Smooth muscle cell of the brain vasculature (primary cell): Measurements from ENCODE around the gene TNFSF10.
"Not testable (repeated sequence)": the region's sequence is repeated elsewhere in the genome, so short reads cannot be mapped to it uniquely, and the experiment has no call there.

Experiments used
- DNase-seq: peaks from one replicate; pipeline ENCODE4 v3.0.0-alpha.2; 2012; ENCODE audit warnings: low read depth, low spot score

TNFSF10 gene

DNA sequence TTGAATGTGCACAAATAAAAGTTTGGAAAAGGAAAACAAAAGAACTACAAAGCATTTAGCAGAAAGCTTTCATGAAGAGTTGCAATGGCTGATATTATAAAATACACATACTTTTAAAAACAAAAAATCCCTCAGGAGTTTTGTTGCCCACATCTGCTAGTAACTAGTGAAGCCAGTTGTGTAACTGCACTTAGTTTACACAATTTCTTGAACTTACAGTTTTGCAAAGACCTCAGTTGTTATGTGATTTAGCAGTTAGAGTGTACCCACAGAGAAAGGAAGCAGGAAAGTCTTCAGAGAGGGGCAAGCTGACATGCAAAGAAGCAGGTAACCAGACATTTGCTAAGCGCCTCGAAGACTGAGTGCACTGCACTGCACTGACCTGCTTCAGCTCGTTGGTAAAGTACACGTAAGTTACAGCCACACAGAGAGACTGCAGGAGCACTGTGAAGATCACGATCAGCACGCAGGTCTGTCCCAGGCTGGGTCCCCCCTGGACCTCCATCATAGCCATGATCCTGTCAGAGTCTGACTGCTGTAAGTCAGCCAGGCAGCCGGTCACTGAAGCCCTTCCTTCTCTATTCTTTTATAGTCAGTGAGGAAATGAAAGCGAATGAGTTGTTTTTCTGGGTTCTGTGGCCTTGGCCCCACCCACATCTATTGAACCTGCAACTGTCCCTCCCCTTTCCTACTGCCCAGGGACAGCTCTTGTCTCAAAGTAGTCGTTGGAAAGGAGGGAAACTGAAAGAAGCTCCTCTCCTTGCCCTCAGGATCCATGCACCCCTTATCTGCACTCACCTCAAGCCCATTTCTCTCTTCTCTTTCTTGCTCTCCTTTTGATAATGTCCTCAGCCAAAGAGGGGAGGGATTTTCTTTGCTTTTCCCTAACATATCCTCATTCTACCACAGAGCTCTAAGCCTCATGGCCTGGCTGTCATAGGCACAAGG, at the start of gene TNFSF10:
TSS of gene TNFSF10 (minus strand) at position 560 of the 948 bp plus-strand sequence. CDS start at position 514, 46 bp downstream.
- no peak for DNase-seq

DNA sequence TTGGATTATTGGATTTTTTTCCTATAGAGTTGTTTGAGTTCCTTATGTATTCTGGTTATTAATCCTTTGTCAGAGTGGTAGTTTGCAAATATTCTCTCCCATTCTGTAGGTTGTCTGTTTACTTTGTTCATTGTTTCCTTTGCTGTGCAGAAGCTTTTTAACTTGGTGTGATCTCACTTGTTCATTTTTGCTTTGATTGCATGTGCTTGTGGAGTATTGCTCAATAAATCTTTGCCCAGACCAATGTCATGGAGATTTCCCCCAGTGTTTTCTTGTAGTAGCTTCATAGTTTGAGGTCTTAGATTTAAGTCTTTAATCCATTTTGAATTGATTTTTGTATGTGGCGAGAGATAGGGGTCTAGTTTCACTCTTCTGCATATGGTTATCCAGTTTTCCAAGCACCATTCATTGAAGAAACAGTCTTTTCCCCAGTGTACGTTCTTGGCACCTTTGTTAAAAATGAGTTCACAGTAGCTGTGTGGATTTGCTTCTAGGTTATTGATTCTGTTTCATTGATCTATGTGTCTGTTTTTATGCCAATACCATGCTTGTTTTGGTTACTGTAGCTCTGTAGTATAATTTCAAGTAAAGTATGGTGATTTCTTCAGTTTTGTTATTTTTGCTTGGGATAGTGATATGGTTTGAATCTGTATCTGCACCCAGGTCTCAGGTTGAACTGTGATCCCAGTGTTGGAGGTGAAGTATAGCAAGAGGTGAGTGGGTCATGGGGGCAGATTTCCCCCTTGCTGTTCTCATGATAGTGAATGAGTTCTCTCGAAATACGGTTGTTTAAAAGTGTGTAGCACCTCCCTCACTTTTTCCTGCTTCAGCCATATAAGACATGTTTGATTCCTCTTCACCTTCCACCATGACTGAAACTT, 46.1 kb upstream of the TNFSF10 start:
- DNase-seq: no peak

DNA sequence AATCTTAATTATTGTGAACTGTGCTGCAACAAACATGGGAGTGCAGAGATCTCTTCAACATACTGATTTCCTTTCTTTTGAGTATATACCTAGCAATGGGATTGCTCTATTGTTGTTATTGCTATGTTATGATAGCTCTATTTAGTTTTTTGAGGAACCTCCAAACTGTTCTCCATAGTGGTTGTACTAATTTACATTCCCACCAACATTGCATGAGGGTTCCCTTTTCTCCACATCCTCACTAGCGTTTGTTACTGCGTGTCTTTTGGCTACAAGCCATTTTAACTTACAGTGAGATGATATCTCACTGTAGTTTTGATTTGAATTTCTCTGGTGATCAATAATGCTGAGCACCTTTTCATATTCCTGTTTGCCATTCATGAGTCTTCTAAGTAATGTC, 45.5 kb upstream of the TNFSF10 start:
- no peak for DNase-seq

DNA sequence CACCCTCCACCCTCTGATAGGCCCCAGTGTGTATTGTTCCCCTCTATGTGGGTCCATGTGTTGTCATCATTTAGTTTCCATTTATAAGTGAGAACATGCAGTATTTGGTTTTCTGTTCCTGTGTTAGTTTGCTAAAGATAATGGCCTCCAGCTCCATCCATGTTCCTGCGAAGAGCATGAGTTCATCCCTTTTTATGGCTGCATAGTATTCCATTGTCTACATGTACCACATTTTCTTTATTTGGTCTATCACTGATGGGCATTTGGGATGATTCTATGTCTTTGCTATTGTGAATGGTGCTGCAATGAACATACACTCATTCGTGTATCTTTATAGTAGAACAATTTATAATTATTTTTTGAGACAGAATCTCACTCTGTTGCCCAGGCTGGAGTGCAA, 43.6 kb upstream of the TNFSF10 start:
- DNase-seq: not testable (repeated sequence)

DNA sequence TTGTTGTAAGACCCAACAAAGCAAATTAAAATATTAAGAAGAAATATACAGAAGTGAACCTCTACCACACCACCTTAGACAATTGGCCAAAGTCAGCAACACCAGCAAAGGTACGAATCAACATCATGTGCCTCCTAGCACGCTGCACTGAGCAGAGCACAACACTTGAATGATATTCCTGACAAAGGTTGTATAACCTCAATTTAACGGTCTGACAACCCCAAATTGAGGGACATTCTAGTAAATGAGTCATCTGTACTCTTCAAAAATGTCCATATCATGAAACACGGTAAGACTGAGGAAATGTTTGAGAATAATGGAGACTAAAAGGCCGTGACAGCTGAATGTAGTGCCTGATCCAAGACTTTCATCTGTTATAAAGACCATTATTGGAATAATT, 41.3 kb upstream of the TNFSF10 start:
- no peak for DNase-seq

DNA sequence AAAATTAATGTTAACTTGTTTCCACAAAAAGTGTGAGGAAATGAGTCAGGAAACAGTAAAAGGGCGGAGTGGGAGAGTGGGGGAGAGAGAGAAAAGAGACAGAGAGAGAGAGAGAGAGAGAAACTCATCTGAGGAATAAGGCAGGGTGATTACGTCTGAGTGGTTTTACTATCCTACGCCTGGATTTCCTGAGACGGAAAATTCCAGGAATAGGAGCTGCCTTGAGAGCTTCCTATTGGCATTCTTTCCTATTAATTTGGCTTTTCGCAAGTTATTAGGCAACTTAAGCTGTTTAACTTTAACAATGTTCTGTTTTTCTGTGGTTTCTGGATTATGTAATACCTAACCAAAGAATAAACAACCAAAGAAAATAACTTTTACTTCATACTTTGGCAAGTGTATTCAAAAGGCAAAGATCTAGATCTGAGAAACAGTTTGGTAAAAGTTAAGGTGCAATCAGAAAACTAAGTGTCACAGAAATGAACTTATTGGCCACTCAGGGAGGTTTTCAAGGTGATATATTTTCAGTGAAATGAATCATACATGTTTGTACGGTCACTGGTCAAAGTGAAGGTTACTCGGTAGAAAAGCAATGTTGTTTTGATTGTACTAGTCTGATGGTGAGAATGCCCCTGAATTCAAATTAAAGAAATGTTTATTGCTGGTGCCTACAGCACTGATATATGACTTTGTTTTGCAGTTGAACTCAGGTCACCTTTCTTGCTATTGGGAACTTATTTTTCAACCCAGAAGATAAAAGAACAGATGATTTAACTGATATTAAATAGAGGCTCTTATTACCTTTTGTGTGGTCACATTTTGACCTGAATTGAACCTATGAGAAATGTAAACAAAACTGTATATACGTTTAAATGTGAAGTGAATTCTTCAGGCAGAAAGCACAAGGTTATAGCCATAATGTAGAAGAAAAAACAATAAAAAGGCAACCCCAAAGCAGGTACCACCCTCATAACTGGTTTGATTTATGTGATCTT, 39.9 kb upstream of the TNFSF10 start:
- DNase-seq: no peak

DNA sequence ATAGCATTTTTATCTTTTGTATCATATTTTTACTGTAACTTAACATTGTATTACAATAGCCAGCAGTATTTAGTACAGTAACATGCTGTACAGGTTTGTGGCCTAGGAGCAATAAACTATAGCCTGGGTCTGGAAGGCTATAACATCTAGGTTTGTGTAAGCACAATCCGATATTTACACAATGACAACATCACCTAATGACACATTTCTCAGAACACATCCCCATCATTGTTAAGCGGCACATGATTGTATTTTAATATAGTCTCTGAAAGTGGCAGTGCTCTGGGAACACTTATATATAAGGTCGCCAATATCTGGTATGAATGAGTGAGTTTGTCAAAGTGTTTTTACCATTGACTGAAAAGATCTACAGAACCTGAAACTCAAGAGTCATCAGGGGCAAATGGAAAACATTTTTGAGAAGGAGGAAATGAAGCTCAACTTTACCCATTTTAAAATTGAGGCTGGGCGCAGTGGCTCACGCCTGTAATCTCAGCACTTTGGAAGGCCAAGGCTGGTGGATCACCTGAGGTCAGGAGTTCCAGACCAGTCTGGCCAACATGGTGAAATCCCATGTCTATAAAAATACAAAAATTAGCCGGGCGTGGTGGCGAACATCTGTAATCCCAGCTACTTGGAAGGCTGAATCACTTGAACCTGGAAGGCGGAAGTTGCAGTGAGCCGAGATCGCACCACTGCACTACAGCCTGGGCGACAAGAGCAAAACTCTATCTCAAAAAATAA, 38.8 kb upstream of the TNFSF10 start:
- no peak for DNase-seq

DNA sequence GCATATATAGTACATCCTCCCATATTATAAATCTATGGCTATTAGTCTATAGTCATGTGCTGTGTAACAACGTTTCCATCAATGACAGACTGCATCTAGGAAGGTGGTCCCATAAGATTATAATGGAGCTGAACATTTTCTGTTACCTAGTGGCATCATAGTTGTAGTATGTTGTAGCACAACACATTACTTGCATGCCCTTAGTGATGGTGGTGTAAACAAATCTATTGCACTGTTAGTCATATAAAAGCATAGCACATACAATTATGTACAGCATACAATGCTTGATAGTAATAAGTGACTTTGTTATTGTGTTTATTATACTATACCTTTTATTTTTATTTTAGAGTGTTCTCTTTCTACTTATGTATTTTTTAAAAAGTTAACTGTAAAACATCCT, 37.4 kb upstream of the TNFSF10 start:
- no peak for DNase-seq

DNA sequence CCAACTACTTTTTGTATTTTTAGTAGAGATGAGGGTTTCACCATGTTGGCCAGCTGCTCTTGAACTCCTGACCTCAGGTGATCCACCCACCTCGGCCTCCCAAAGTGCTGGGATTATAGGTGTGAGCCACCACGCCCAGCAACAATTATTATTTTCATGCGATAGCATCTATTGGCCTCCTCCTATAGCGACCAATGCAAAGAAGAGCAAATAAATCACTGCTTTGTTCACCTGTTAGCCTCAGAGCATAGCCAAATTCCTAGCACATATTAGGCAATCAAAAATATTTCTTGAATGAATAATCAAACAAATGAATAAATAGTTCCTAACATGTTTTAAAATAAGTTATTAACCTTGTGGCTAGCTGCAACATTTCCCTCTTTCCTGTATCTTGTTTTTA, 36.8 kb upstream of the TNFSF10 start:
- DNase-seq: no peak

DNA sequence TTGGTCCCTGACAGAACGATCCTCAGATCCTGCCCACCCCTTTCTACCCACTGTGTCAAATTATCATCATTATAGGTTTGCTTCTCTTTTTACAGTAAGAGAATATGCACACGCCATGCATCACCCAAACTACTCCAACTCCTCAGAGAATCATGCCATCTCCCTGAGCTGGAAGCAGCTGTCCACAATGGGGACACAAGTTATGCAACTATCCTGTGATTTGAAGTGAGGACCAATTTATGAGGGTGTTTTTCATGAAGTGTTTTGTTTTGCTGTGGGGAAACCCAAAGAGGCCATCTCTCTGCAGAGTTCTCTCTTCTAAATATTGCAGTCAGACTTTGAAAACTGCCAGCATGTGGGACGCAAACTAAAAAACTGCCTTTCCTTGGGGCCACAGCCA, 35.8 kb upstream of the TNFSF10 start:
- DNase-seq: no peak

DNA sequence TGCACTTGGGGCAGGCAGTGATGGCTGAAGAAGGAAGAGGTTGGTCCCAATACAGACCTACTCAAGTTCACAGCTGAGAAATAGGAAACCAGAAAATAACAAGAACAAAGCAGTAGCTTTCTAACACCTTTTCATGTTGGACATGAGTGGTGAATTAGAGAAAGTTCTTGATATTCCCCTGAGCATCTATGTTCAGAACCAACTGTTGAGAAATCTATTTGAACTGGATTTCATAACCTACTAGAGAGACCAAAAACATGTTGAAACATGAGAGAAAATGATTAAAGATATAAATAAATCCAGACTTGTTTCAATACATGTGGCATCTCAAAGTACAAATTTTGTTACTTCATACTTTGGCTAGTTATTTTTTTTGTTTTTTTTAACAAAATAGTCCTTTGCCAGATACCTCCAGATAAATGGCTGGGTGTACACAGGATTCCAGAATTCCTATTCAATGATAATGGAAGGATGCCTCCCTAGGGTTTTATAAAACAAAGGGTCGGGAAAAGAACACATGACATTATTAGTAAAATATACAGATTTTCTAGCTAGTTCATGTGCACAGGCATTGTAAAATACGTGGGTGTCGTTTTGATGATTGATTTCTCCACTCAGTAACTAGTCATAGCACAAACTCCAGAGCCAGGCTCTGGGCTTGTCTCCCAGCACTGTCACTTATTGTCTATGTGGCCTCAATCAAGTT, 34.4 kb upstream of the TNFSF10 start:
- DNase-seq: no peak

DNA sequence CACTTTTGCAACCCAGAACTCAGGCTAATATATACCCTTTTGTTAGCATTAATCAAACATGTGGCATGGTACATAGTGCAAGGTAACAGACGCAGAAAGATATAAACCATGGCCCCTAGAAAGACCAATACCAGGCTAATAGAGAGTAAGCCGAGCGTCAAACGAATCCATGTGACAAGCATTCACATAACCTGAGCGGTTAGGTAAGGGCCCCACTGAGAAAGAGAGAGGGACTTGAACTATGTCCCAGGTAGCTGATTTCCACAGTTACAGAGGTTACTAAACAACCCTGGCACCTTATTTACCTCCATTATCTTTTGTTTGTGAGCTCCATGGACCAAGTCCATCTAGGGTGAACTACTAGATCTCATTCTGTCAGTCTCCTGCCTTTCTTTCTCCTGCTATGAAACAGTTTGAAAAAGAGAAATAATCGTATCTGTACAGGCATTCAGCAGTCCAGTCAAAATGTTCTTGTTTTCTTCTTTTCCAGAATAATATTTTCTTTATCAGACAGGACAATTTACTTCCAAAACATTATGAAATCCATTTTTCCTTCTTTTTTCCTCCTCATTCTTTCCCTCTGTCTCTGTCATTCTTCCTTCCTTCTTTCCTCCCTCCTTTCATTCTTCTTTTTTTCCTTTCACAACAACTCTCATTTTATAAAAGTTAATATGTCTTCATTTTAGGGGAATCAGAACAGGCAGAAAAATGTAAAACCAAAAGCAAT, 30.5 kb upstream of the TNFSF10 start:
- DNase-seq: no peak

DNA sequence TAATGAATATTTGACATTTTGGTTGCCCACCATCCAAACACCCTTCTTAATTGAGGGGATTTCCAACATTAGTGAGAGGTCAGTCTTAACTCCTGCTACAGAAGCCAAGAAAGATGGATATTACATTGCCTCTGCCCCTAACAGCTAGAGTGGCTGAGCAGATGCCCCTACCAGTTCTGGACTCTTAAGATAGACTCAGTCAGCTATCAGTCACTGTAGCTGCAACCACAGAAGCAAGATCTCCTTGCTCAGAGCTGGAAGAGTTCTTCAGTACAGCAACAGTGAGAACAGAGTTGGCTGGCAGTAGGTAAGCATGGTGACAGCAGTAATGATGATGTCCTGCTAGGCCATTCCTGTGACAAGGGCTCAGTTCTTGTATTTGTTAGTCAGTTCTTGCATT, 29.4 kb upstream of the TNFSF10 start:
- DNase-seq: no peak

DNA sequence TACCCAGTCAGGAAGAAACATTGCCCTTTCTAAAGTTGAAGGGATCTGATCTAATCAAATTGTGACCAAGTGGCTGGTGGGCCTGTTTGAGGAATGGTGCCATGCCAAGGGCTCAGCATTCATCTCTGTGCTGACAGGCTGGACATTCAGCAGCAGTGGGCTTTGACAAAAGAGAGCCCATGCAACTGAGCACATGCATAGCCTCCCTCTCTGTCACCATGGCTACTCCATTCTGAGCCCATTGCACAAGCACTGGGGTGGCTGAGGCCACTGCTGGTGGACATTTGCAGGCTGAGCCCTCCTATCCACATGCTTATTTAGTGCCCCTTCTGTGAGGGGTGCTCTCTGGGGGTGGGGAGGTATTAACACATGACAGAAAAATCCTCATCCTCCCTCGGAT, 28.6 kb upstream of the TNFSF10 start:
- DNase-seq: no peak

DNA sequence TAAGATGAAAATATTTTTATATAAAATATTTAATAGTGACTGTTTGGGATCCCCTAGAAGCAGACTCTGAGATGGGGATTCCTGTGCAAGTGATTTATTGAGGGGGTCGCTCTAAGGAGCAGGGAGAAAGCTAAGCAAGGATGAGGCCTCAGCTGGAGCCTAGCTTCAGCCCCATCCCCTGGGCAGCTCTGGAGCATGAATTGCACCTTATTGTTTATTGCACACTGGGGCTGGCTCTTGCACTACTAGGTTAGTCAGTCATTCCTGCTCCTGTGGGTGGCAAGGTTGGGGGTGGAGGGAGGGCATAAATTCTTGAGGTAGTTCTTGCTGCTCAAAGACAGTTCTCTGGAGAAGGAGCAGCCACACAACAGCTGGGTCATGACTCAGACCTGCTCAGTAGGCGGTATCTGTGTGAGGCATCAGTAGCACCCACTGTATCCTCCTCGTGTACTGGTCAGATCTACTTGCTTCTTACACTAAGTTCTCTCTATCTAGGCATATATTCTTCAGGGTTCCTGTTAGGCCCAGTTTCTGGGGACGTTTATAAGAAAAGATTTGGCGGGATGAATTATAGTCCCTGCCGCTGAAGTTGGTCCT, 27.2 kb upstream of the TNFSF10 start:
- DNase-seq: peak; percentile 9

DNA sequence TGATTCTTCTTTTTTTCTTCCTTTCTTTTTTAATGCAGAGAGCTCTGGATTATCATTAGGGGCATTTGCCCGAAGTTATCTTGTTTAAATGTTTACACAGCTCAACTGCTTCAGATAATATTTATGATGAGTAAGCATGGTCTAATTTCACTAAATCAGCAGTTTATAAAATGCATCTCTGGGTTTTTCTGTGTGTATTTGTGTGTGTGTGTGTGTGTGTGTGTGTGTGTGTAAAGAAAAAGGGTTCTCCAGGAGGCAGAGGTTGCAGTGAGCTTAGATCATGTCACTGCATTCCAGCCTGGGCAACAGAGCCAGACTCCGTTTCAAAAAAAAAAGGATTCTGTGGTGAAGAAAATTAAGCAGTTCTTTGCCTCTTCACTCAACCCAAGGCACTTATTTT, 25.9 kb upstream of the TNFSF10 start:
- no peak for DNase-seq

DNA sequence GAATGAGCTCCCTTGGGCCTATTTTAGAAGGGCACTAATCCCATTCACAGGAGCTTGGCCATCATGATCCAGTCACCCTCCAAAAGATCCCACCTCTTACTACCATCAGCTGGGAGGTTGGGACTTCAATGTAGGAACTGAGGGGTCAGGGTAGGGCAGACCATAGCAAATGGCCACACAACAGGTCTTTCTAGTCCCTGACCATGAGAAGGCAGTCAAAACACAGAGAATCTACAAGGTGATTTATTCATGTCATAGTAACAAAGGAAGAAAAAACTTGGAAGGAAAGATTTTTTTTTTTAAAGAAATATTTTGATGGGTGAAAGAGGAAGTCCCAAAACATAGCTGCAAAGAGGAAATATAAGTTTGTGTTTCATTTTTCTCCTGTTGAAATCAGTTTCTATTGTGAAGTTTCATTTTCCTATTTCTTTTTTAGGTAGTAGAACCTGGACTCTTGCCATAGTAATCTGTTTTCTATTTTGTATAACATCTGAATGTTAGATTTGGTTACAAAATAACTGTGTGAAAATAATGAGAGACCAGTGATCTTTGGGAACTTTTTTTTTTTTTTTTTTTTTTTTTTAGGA, 23.5 kb upstream of the TNFSF10 start:
- no peak for DNase-seq

DNA sequence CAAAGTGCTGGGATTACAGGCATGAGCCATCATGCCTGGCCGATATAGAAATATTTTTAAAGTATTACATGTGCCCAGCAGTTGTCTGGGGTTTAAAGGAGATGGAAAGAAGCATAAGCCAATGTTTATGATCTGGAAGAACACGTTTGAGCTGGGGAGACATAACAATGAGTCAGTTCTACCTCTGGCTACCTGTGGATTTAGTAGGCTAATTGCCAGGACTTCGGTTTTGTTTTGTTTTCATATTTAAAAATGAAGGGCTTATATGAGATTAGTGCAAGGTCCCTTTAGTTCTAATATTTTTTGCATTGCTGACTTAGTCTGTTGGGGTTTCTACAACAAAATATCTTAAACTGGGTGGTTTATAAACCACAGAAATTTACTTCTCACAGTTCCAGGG, 22.9 kb upstream of the TNFSF10 start:
- DNase-seq: no peak

DNA sequence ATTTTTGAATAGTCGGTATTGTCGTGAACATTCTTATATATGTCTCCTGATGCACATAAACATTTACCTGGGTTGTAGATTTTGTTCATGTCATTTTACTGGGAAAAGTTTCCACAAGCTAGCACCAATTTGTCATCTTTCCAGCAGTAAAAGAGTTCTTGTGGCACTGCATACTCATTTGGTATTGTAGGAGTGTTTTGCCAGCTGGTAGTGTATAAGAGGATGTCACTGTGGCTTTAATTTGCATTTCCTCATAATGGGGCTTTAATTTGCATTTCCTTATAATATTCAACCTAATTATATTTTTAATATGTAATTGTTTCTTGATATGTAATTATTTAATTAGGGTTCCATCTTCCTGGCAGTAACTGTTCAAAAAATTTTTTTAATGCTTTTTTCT, 21.2 kb upstream of the TNFSF10 start:
- DNase-seq: no peak
